ENCODE measurements around the gene DLGAP1. TPM values are rescaled to one million over a fixed set of nuclear protein-coding genes. Genes with fewer than 3 reads are reported as not detected.

The DLGAP1 gene
- total and polyA plus RNA-seq, 4 donors: 0.06 to 1.2 (median 0.17) TPM; not detected in 1

DNA sequence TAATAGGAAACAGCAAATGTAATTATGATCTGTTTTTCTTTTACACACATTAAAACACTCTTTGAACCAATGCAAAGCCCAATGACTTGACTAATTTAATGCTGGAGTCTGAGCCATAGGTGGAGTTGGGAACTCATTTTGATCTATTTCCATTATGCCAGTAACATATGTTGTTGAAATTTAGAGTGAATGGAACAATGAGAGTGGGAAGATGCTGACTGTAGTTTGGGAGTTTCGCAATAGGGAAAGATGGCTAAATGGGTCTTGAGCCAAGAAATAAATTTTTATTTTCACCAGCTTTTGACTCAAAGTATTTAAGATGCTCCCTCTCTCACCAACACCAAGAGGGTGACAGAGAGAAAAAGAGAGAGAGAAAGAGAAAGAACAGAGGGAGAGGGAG lies 246.7 kb downstream of the DLGAP1 start:
- WGBS: 90% methylated on average over 1 of the region's 1 CpG
- H3K36me3 ChIP-seq (ENCODE audit: control insufficient read depth in 4 of 4, insufficient read depth in 3 of 4, low read depth in 1 of 4, low read length in 3 of 4): no peaks in the 10 kb centered on the region

More for the DNA sequence above, 246.7 kb downstream of the DLGAP1 start:
- no peak overlapping the region for H3K27ac ChIP-seq (ENCODE audit: low read depth in 1 of 2, low read length in 2 of 2)
- H3K4me3 ChIP-seq (ENCODE audit: low read depth in 1 of 3, low read length in 3 of 3): no peak overlapping the region
- H3K27me3 ChIP-seq (ENCODE audit: control insufficient read depth in 4 of 4, insufficient read depth in 4 of 4, low read length in 3 of 4): no peaks in the 10 kb centered on the region
- TF ChIP-seq, protein P1, sequence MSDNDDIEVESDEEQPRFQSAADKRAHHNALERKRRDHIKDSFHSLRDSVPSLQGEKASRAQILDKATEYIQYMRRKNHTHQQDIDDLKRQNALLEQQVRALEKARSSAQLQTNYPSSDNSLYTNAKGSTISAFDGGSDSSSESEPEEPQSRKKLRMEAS (IDR thresholded peaks at IDR 0.05): no peak
- no peak for TF ChIP-seq EGR1 (IDR thresholded peaks at IDR 0.05; ENCODE audit: low read depth in 2 of 2)
- no peak for TF ChIP-seq CTCF (IDR thresholded peaks at IDR 0.05; ENCODE audit: low read depth, low read length, missing input control)
- no peak for TF ChIP-seq RXRA (IDR thresholded peaks at IDR 0.05)
- no peak for TF ChIP-seq TAF1 (conservative IDR thresholded peaks at IDR 0.05)
- TF ChIP-seq RAD21 (IDR thresholded peaks at IDR 0.05): no peak
- no peak for TF ChIP-seq HNF4G (IDR thresholded peaks at IDR 0.05)
- TF ChIP-seq GABPA (IDR thresholded peaks at IDR 0.05 in 1 of 2, conservative IDR thresholded peaks at IDR 0.05 in 1 of 2): no peak
- no peak for TF ChIP-seq FOXA1 (IDR thresholded peaks at IDR 0.05)
- TF ChIP-seq ATF3 (IDR thresholded peaks at IDR 0.05): no peak
- TF ChIP-seq, protein P2, sequence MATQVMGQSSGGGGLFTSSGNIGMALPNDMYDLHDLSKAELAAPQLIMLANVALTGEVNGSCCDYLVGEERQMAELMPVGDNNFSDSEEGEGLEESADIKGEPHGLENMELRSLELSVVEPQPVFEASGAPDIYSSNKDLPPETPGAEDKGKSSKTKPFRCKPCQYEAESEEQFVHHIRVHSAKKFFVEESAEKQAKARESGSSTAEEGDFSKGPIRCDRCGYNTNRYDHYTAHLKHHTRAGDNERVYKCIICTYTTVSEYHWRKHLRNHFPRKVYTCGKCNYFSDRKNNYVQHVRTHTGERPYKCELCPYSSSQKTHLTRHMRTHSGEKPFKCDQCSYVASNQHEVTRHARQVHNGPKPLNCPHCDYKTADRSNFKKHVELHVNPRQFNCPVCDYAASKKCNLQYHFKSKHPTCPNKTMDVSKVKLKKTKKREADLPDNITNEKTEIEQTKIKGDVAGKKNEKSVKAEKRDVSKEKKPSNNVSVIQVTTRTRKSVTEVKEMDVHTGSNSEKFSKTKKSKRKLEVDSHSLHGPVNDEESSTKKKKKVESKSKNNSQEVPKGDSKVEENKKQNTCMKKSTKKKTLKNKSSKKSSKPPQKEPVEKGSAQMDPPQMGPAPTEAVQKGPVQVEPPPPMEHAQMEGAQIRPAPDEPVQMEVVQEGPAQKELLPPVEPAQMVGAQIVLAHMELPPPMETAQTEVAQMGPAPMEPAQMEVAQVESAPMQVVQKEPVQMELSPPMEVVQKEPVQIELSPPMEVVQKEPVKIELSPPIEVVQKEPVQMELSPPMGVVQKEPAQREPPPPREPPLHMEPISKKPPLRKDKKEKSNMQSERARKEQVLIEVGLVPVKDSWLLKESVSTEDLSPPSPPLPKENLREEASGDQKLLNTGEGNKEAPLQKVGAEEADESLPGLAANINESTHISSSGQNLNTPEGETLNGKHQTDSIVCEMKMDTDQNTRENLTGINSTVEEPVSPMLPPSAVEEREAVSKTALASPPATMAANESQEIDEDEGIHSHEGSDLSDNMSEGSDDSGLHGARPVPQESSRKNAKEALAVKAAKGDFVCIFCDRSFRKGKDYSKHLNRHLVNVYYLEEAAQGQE (IDR thresholded peaks at IDR 0.05): no peak
- no peak for TF ChIP-seq JUND (IDR thresholded peaks at IDR 0.05)
- no peak for TF ChIP-seq ZBTB33 (IDR thresholded peaks at IDR 0.05)
- no peak for TF ChIP-seq FOXA2 (IDR thresholded peaks at IDR 0.05)
- no peak for TF ChIP-seq HNF4A (conservative IDR thresholded peaks at IDR 0.05)
- no peak for TF ChIP-seq NR2F2 (IDR thresholded peaks at IDR 0.05)
- TF ChIP-seq YY1 (IDR thresholded peaks at IDR 0.05): no peak
- H3K9ac ChIP-seq (ENCODE audit: low read depth in 1 of 2, low read length in 2 of 2): no peak overlapping the region
- no peaks in the 10 kb centered on the region for H3K4me1 ChIP-seq (ENCODE audit: control insufficient read depth in 4 of 4, insufficient read depth in 4 of 4, low read length in 3 of 4)
- no peak for DNase-seq (ENCODE audit: low spot score)
- H3K9me3 ChIP-seq (ENCODE audit: control insufficient read depth in 4 of 4, low read length in 3 of 4): no peaks in the 10 kb centered on the region

Measured in liver (tissue), 9 donors.